K562 (cell line): ENCODE measurements around the gene MAP3K4. TPM values are rescaled to one million over a fixed set of nuclear protein-coding genes. Genes with fewer than 3 reads are reported as not detected.

Experiments used
- FOSL1 ChIP-seq: fragments of 200-800 bp; sonication (Bioruptor generic); conservative IDR thresholded peaks from 2 replicates; pipeline ENCODE4 v1.6.1; 2016; ENCODE audit warnings: missing genetic modification characterization, missing compliant biosample characterization
- GMEB1 ChIP-seq: fragments of 250-450 bp; sonication (Bioruptor Pico); IDR thresholded peaks from 2 replicates; pipeline ENCODE4 v1.4.0; 2020; ENCODE audit warnings: mild to moderate bottlenecking
- JUND ChIP-seq, 2 experiments: IDR thresholded peaks; 2 replicates in 1 of 2; 3 replicates in 1 of 2; pipeline ENCODE4 v1.6.1; 2011; ENCODE audit warnings: borderline replicate concordance in 2 of 2, low read depth in 2 of 2, low read length in 2 of 2, improper control_type of control experiment in 1 of 2, missing biosample characterization in 1 of 2, missing genetic modification characterization in 1 of 2, missing genetic modification reagents in 1 of 2
- MAX ChIP-seq: sonication (generic); formaldehyde crosslinking; IDR thresholded peaks from 2 replicates; pipeline ENCODE4 v1.9.0; 2022; ENCODE audit warnings: mild to moderate bottlenecking, missing genetic modification reagents
- NR1H2 ChIP-seq: sonication (generic); formaldehyde crosslinking; IDR thresholded peaks from 2 replicates; pipeline ENCODE4 v1.4.0; 2020; ENCODE audit warnings: mild to moderate bottlenecking, missing genetic modification reagents
- NR2F6 ChIP-seq: fragments of 450-650 bp; formaldehyde crosslinking; IDR thresholded peaks from 2 replicates; pipeline ENCODE4 v1.4.0; 2020; ENCODE audit warnings: mild to moderate bottlenecking
- RBFOX2 ChIP-seq: fragments of 200-400 bp; formaldehyde crosslinking; IDR thresholded peaks from 2 replicates; pipeline ENCODE4 v1.6.1; 2017; ENCODE audit warnings: low read depth, mild to moderate bottlenecking, low read length, moderate library complexity
- STAT5A ChIP-seq: IDR thresholded peaks from 2 replicates; pipeline ENCODE4 v1.6.1; 2012; ENCODE audit warnings: low read length, inconsistent platforms, borderline replicate concordance
- THAP7 ChIP-seq: fragments of 250-450 bp; sonication (Bioruptor Pico); IDR thresholded peaks from 2 replicates; pipeline ENCODE4 v1.5.0; 2021
- ZBTB2 ChIP-seq: fragments of 450-650 bp; IDR thresholded peaks from 2 replicates; pipeline ENCODE4 v1.6.1; 2016; ENCODE audit warnings: antibody characterized with exemption
- ZBTB8A ChIP-seq: fragments of 450-650 bp; IDR thresholded peaks from 2 replicates; pipeline ENCODE4 v1.6.1; 2018; ENCODE audit warnings: mild to moderate bottlenecking, moderate library complexity; ENCODE audit not compliant: partially characterized antibody
- polyA plus RNA-seq, 8 experiments: library from polyadenylated mRNA; depleted of rRNA in 4 of 8; stranded (reverse) in 5 of 8; unstranded in 3 of 8; fragments of >200 nt; fragmentation: Nextera tagmentation in 2 of 8; fragmentation: Illumina TruSeq in 1 of 8; extraction: Ambion mirVana in 2 of 8; extraction: Trizol in 1 of 8; gene quantifications; 2 replicates each; pipeline versions ENCODE4 v1.2.1 to v1.2.3, GENCODE V29; 2011 to 2014; ENCODE audit warnings: inconsistent platforms in 1 of 8, missing spikeins in 1 of 8
- total RNA-seq, 7 experiments: library from RNA; depleted of rRNA in 6 of 7; stranded (reverse); fragments of >200 nt in 6 of 7; fragmentation: Illumina TruSeq in 2 of 7; extraction: Trizol in 2 of 7; gene quantifications; 2 replicates each; pipeline versions ENCODE4 v1.2.1 to v1.2.3, GENCODE V29; 2011 to 2021; ENCODE audit warnings: low replicate concordance in 1 of 7

The MAP3K4 gene
- total and polyA plus RNA-seq, 9 of the 15 experiments (the other 6 are each of a cell fraction or from before 2014, with no cell fraction given): 21.0 to 77.2 (median 48.9) TPM

DNA sequence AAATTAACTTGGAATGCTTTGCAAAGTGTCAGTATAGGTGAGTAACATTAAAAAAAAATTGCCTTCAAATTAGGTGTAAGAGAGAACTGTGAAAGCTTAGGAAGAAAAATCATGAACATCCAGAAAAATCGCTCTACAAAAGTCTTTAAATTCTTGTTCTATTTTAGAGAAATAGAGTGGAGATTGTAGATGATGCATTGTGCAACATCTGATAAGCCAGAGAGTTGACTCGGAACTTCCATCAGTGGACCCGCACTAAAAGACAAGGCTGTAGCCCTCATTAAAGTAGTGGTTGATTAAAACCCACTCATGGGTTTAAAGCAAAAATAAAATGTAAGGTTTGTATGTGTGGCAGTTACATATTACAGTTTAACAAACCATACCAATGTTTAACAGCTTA lies 35.8 kb downstream of the MAP3K4 start (continued):
- TF ChIP-seq GMEB1 (no peak), ZBTB2 (no peak), STAT5A (no peak), ZBTB8A (no peak), JUND (IDR thresholded peaks at IDR 0.05; ENCODE audit: borderline replicate concordance, low read depth, low read length) (0 out of 2 replicates have a peak, but pooled peaks have one; percentile 6), JUND (tag; IDR thresholded peaks at IDR 0.05; ENCODE audit: borderline replicate concordance, low read depth, low read length) (no peak), MAX (CRISPR knock-in tag) (no peak), THAP7 (no peak), FOSL1 (tag) (no peak), NR1H2 (CRISPR knock-in tag) (no peak), NR2F6 (no peak), RBFOX2 (no peak)
